CD14-positive monocyte (primary cell): Measurements from ENCODE around the gene ZNF680. TPM values are rescaled to one million over a fixed set of nuclear protein-coding genes. Genes with fewer than 3 reads are reported as not detected.
"Not testable (repeated sequence)": the region's sequence is repeated elsewhere in the genome, so short reads cannot be mapped to it uniquely, and the experiment has no call there.

ENCODE experiments used
- DNase-seq, 3 donors: peaks; one replicate each; pipeline ENCODE4 v3.0.0-alpha.2; 2011 to 2022
- H2AFZ ChIP-seq: 2 replicates; pipeline ENCODE4 v1.6.0; 2012; ENCODE audit warnings: mild to moderate bottlenecking, low read depth, low read length, inconsistent platforms; ENCODE audit not compliant: insufficient read depth, poor library complexity, severe bottlenecking
- H3K27ac ChIP-seq, 2 donors: 1 replicate in 1 of 2; 2 replicates in 1 of 2; pipeline ENCODE4 v1.5.1; 2012 to 2013; ENCODE audit warnings: low read length in 2 of 2, control low read depth in 1 of 2, inconsistent platforms in 1 of 2, low read depth in 1 of 2, mild to moderate bottlenecking in 1 of 2
- H3K27me3 ChIP-seq, 2 donors: one replicate each; pipeline versions ENCODE4 v1.6.0 to v1.6.1; 2011 to 2013; ENCODE audit warnings: low read length in 2 of 2; ENCODE audit not compliant: control insufficient read depth in 2 of 2, insufficient read depth in 2 of 2
- H3K36me3 ChIP-seq, 2 donors: replicated peaks in 1 of 2; 1 replicate in 1 of 2; 2 replicates in 1 of 2; pipeline versions ENCODE4 v1.5.1 to v1.6.1; 2012 to 2013; ENCODE audit warnings: low read length in 2 of 2, control low read depth in 1 of 2, inconsistent platforms in 1 of 2, mild to moderate bottlenecking in 1 of 2; ENCODE audit not compliant: insufficient read depth in 2 of 2, control insufficient read depth in 1 of 2
- H3K4me1 ChIP-seq, 2 donors: 1 replicate in 1 of 2; 2 replicates in 1 of 2; pipeline versions ENCODE4 v1.5.1 to v1.6.1; 2012 to 2013; ENCODE audit warnings: low read length in 2 of 2, control low read depth in 1 of 2, inconsistent platforms in 1 of 2, mild to moderate bottlenecking in 1 of 2, moderate library complexity in 1 of 2; ENCODE audit not compliant: insufficient read depth in 2 of 2, control insufficient read depth in 1 of 2
- H3K4me2 ChIP-seq: replicated peaks from 2 replicates; pipeline ENCODE3; 2012; ENCODE audit warnings: low read length, moderate library complexity, mild to moderate bottlenecking; ENCODE audit not compliant: poor library complexity, severe bottlenecking; ENCODE audit errors: extremely low read depth
- H3K4me3 ChIP-seq, 3 experiments: fragments of 200-600 bp in 1 of 3; sonication (generic) in 1 of 3; replicated peaks in 1 of 3; 1 replicate in 2 of 3; 2 replicates in 1 of 3; pipeline ENCODE4 v1.5.1; 2011 to 2013; ENCODE audit warnings: low read length in 3 of 3, mild to moderate bottlenecking in 3 of 3, control low read depth in 2 of 3, low read depth in 2 of 3, inconsistent platforms in 1 of 3, moderate library complexity in 1 of 3
- H3K79me2 ChIP-seq: 2 replicates; pipeline ENCODE4 v1.6.0; 2012; ENCODE audit warnings: mild to moderate bottlenecking, control low read depth, inconsistent platforms, low read length, moderate library complexity; ENCODE audit not compliant: insufficient read depth
- H3K9ac ChIP-seq: 2 replicates; pipeline ENCODE4 v1.6.0; 2017; ENCODE audit warnings: low read length, mild to moderate bottlenecking; ENCODE audit not compliant: insufficient read depth, poor library complexity, severe bottlenecking
- H3K9me3 ChIP-seq, 2 donors: replicated peaks in 1 of 2; 1 replicate in 1 of 2; 2 replicates in 1 of 2; pipeline versions ENCODE4 v1.5.1 to v1.6.1; 2012 to 2013; ENCODE audit warnings: low read length in 2 of 2, control low read depth in 1 of 2; ENCODE audit not compliant: control insufficient read depth in 1 of 2, insufficient read depth in 1 of 2
- H4K20me1 ChIP-seq: 2 replicates; pipeline ENCODE4 v1.6.0; 2012; ENCODE audit warnings: mild to moderate bottlenecking, low read length, control low read depth, moderate library complexity; ENCODE audit not compliant: insufficient read depth
- H3K27ac Mint-ChIP-seq, 7 donors: one replicate each; pipeline ENCODE4 v1.8.0; 2020; ENCODE audit warnings: mild to moderate bottlenecking in 7 of 7, mixed read lengths in 7 of 7, moderate library complexity in 6 of 7, inconsistent platforms in 2 of 7
- H3K27me3 Mint-ChIP-seq, 3 donors: one replicate each; pipeline ENCODE4 v1.8.0; 2021 to 2022; ENCODE audit warnings: low read depth in 3 of 3, mild to moderate bottlenecking in 3 of 3, mixed read lengths in 3 of 3, moderate library complexity in 3 of 3, inconsistent platforms in 1 of 3
- H3K36me3 Mint-ChIP-seq, 2 donors: one replicate each; pipeline ENCODE4 v1.8.0; 2020; ENCODE audit warnings: mixed read lengths in 2 of 2, inconsistent platforms in 1 of 2, mild to moderate bottlenecking in 1 of 2
- H3K4me1 Mint-ChIP-seq: one replicate; pipeline ENCODE4 v1.8.0; 2020; ENCODE audit warnings: mild to moderate bottlenecking, mixed read lengths
- H3K4me3 Mint-ChIP-seq, 2 donors: one replicate each; pipeline ENCODE4 v1.8.0; 2020; ENCODE audit warnings: mild to moderate bottlenecking in 2 of 2, mixed read lengths in 2 of 2, moderate library complexity in 1 of 2
- H3K9me3 Mint-ChIP-seq, 7 donors: one replicate each; pipeline ENCODE4 v1.8.0; 2020 to 2022; ENCODE audit warnings: mixed read lengths in 7 of 7, mild to moderate bottlenecking in 6 of 7, moderate library complexity in 6 of 7, inconsistent platforms in 2 of 7
- WGBS: methylation state at CpG from one replicate; pipeline ENCODE4 v1.1.5; 2013; ENCODE audit warnings: missing lambda C conversion rate; ENCODE audit not compliant: insufficient coverage; 5-methylcytosine and 5-hydroxymethylcytosine counted together
- intact Hi-C, 2 donors: fragments of 100-400 bp; cut with micrococcal nuclease; formaldehyde crosslinking; loops; one replicate each; pipeline versions ENCODE4 v1.15.0 to v1.15.1; 2023
- polyA plus RNA-seq, 3 donors: library from polyadenylated mRNA; depleted of rRNA in 1 of 3; unstranded in 2 of 3; stranded (reverse) in 1 of 3; fragments of 300-500 nt in 2 of 3; fragments of >200 nt in 1 of 3; fragmentation: Illumina TruSeq in 2 of 3; gene quantifications; 1 replicate in 2 of 3; 2 replicates in 1 of 3; pipeline ENCODE4 v1.2.3, GENCODE V29; 2012 to 2021
- TF ChIP-seq, protein P1 (sequence below): fragments of 200-600 bp; IDR thresholded peaks from one replicate; pipeline ENCODE4 v1.8.0; 2022; ENCODE audit warnings: antibody characterized with exemption, mild to moderate bottlenecking

Gene ZNF680
- polyA plus RNA-seq, 3 donors = 0.69 to 1.6 (median 1.5) TPM

DNA sequence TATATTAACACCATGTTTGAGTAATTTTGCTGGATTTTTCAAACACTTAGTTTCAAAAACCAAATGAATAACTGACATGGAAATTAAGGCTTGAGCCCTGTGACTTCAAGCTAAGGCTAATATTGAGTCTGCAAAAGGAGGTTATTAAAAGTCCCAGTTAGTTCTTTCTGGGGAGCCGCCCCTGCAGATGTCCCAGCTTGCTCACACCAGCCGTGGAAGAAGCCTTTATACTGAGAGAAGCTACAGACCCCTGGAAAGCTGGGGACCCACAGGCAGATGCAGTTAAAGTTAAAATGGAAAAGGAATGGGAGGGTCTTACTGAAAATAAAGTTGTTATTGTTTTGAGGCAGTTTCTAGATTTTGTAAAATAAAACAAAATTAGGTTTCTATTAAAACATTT is 18.5 kb upstream of the ZNF680 start:
- Histone ChIP-seq H2AFZ (no peak overlapping the region), H3K27me3 (no peaks in the 10 kb centered on the region), H3K36me3 (no peaks in the 10 kb centered on the region), H3K4me3 (no peak overlapping the region), H3K9me3 (peaks cover 38 to 55% of the 10 kb centered on the region in 2 donors), H3K27ac (no peak overlapping the region), H3K4me1 (no peaks in the 10 kb centered on the region), H3K4me2 (no peak overlapping the region), H3K79me2 (no peaks in the 10 kb centered on the region), H4K20me1 (no peaks in the 10 kb centered on the region), H3K9ac (no peak overlapping the region)
- Mint-ChIP-seq H3K4me3 (no peak overlapping the region), H3K27ac (no peak overlapping the region), H3K9me3 (peaks cover 25 to 87% (median 61%) of the 10 kb centered on the region in 7 donors), H3K4me1 (no peaks in the 10 kb centered on the region), H3K27me3 (peaks cover 2 to 3% (median 2%) of the 10 kb centered on the region in 3 donors), H3K36me3 (no peaks in the 10 kb centered on the region)
- no peak for DNase-seq
- TF ChIP-seq, protein P1, sequence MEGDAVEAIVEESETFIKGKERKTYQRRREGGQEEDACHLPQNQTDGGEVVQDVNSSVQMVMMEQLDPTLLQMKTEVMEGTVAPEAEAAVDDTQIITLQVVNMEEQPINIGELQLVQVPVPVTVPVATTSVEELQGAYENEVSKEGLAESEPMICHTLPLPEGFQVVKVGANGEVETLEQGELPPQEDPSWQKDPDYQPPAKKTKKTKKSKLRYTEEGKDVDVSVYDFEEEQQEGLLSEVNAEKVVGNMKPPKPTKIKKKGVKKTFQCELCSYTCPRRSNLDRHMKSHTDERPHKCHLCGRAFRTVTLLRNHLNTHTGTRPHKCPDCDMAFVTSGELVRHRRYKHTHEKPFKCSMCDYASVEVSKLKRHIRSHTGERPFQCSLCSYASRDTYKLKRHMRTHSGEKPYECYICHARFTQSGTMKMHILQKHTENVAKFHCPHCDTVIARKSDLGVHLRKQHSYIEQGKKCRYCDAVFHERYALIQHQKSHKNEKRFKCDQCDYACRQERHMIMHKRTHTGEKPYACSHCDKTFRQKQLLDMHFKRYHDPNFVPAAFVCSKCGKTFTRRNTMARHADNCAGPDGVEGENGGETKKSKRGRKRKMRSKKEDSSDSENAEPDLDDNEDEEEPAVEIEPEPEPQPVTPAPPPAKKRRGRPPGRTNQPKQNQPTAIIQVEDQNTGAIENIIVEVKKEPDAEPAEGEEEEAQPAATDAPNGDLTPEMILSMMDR = no peak
- 100% methylated on average over 1 of the region's 2 CpGs for WGBS
- intact Hi-C loops = no loop called here

DNA sequence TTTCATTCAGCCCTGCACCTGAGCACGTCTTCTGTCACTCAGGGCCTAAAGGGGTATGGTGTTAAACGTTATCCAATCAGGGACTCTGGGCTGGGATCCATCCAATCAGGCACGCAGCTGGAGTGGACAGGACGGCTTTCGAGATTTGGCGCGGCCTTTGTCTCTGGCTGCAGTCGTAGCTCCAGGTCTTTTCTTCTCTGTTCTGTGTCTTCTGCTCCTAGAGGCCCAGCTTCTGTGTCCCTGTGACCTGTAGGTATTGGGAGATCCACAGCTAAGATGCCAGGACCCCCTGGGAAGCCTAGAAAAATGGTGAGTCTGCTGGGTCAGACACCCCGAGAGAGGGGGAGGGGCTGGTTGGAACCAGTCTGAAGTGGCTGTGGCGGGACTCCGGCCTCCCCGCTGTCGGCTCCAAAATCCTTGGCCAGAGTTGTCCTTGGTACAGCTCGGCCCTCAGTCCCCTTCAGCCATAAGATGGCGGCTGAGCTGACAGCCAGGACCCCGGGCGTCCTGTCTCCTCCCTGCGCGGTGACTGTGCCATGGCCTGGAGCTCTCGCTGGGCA is 11.7 kb upstream of the ZNF680 start:
- no peaks in the 10 kb centered on the region for H3K36me3 ChIP-seq
- no peak overlapping the region for H3K9ac ChIP-seq
- H3K27me3 ChIP-seq = peaks cover 3 to 25% of the 10 kb centered on the region in 2 donors
- Mint-ChIP-seq H3K4me3 (peak overlapping the region; percentile 20 to 79), H3K27ac (no peak overlapping the region), H3K27me3 (peaks cover 34 to 47% (median 36%) of the 10 kb centered on the region in 3 donors), H3K9me3 (peaks cover 21 to 77% (median 65%) of the 10 kb centered on the region in 7 donors), H3K4me1 (peaks cover 5% of the 10 kb centered on the region), H3K36me3 (peaks cover 2 to 4% of the 10 kb centered on the region in 2 donors)
- DNase-seq = no peak
- 40% methylated on average over 15 of the region's 20 CpGs for WGBS
- H3K4me3 ChIP-seq = no peak overlapping the region
- peaks cover under 1 to 3% of the 10 kb centered on the region in 2 donors for H3K4me1 ChIP-seq
- H3K79me2 ChIP-seq = no peaks in the 10 kb centered on the region
- H3K27ac ChIP-seq = no peak overlapping the region
- H3K4me2 ChIP-seq = no peak overlapping the region
- H4K20me1 ChIP-seq = no peaks in the 10 kb centered on the region
- TF ChIP-seq, protein P1 = no peak
- peaks cover 39 to 53% of the 10 kb centered on the region in 2 donors for H3K9me3 ChIP-seq
- intact Hi-C loops = no loop called here
- H2AFZ ChIP-seq = peak overlapping the region; percentile 46

- intact Hi-C loops, H3K9ac ChIP-seq, H3K36me3 ChIP-seq, H4K20me1 ChIP-seq, H3K27ac ChIP-seq, H3K36me3 Mint-ChIP-seq, H3K79me2 ChIP-seq, H3K4me3 ChIP-seq, H3K4me1 ChIP-seq, H3K27ac Mint-ChIP-seq, H2AFZ ChIP-seq, DNase-seq, H3K4me1 Mint-ChIP-seq: not testable (repeated sequence)
- H3K4me3 Mint-ChIP-seq = peak overlapping the region; percentile 71 to 93
- 12% methylated on average over 2 of the region's 30 CpGs for WGBS
- peaks cover 26 to 72% (median 66%) of the 10 kb centered on the region in 7 donors for H3K9me3 Mint-ChIP-seq
- peaks cover 43 to 63% (median 50%) of the 10 kb centered on the region in 3 donors for H3K27me3 Mint-ChIP-seq
- Histone ChIP-seq H3K9me3 (peaks cover 31 to 36% of the 10 kb centered on the region in 2 donors), H3K27me3 (peaks cover 8 to 39% of the 10 kb centered on the region in 2 donors), H3K4me2 (peak overlapping the region; percentile 34)
Measured at GRCh38 chr7:64570284-64570605, 7.4 kb upstream of the ZNF680 start.
